ENCODE results near the gene MFGE8.

DNA sequence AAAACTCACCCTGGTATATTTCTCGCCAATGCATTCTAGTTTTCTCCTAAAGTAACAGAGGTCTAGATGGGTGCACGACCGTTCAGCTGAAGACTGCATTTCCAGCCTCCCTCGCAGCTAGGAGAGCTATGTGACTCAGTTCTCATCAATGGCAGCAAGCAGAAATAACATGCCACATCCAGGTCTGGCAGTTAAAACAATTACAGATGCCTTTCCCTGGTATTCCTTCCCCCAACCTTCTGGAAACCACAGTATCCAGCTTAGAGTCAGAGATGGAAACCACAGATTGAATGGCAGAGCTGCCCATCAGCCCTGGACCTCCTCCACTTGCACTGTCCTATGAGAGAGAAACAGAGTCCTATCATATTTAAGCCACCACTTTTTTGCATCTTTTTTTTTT is 22.7 kb downstream of the MFGE8 start:
- TF ChIP-seq CTCF (conservative IDR thresholded peaks at IDR 0.05; ENCODE audit: low read depth, low read length) (no peak), EZH2phosphoT487 (IDR thresholded peaks at IDR 0.05; ENCODE audit: borderline replicate concordance, low read length) (no peak), EZH2 (IDR thresholded peaks at IDR 0.05; ENCODE audit: low read length, unreplicated experiment) (no peak)

Measured in PC-3 (cell line).